ENCODE data around the gene MCTS1.
"Not testable (repeated sequence)": the region's sequence is repeated elsewhere in the genome, so short reads cannot be mapped to it uniquely, and the experiment has no call there.

MCTS1 gene

DNA sequence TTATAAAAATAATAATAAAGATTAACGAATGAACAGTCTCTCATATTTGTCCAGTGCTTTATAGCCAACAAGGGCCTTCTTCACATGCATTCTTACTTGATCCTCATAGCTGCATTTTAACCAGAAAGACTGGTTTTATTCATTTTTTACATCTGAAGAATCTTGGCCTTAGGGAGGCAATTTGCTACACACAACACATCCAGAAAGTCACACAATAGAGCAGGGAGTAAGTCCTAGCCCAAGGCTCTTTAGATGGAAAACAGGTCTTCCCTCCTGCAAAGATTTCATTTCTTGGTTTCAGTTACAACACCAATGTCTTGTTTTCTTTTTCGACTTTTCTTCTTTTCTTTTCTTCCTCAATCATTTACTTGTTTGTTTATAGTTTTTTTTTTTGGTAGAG, 39.0 kb downstream of the MCTS1 start:
- peaks cover 10% of the 10 kb centered on the region for H3K9me3 ChIP-seq (ENCODE audit: control insufficient read depth, low read depth, low read length)
- no peaks in the 10 kb centered on the region for H3K27me3 ChIP-seq (ENCODE audit: control insufficient read depth, insufficient read depth, low read length)
- H3K27ac ChIP-seq (ENCODE audit: low read length) = no peak overlapping the region
- no peak overlapping the region for H3K9ac ChIP-seq (ENCODE audit: low read length)
- no peaks in the 10 kb centered on the region for H3K36me3 ChIP-seq (ENCODE audit: control insufficient read depth, low read depth, low read length)
- H3K4me3 ChIP-seq (ENCODE audit: low read length) = no peak overlapping the region
- H3K4me1 ChIP-seq (ENCODE audit: control insufficient read depth, low read depth, low read length) = no peaks in the 10 kb centered on the region

DNA sequence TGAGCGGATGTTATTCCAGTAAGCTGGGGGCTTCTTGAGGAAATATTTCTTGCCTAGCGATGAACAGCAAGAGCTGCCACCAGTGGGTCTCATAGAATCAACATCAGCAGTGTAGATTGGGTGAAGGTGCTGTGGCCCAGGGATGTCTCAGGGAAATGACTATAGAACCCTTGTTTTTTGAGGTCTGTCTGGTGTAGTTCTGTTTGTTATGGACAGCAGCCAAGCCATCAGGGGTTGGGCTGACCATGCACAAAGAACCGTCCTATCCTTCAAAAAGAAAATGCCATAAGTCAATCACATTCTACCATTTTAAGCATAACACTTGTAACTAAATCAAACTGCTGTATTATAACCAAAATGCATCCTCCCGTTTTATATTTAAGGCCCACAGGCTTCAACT, 43.2 kb downstream of the MCTS1 start:
- Histone ChIP-seq H3K27ac (ENCODE audit: low read length) (no peak overlapping the region), H3K4me3 (ENCODE audit: low read length) (no peak overlapping the region), H3K4me1 (ENCODE audit: control insufficient read depth, low read depth, low read length) (no peaks in the 10 kb centered on the region), H3K27me3 (ENCODE audit: control insufficient read depth, insufficient read depth, low read length) (no peaks in the 10 kb centered on the region), H3K9ac (ENCODE audit: low read length) (no peak overlapping the region), H3K36me3 (ENCODE audit: control insufficient read depth, low read depth, low read length) (no peaks in the 10 kb centered on the region), H3K9me3 (ENCODE audit: control insufficient read depth, low read depth, low read length) (peaks cover 20% of the 10 kb centered on the region)

DNA sequence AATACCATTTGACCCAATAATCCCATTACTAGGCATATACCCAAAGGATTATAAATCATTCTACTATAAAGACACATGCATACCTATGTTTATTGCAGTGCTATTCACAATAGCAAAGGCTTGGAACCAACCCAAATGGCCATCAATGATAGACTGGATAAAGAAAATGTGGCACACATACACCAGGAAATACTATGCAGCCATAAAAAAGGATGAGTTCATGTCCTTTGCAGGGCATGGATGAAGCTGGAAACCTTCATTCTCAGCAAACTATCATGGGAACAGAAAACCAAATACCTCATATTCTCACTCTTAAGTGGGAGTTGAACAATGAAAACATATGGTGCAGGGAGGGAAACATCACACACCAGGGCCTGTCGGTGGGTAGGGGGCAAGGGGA, 48.4 kb downstream of the MCTS1 start:
- H3K4me1 ChIP-seq (ENCODE audit: control insufficient read depth, low read depth, low read length); H3K36me3 ChIP-seq (ENCODE audit: control insufficient read depth, low read depth, low read length); H3K9ac ChIP-seq (ENCODE audit: low read length); H3K27me3 ChIP-seq (ENCODE audit: control insufficient read depth, insufficient read depth, low read length); H3K4me3 ChIP-seq (ENCODE audit: low read length); H3K27ac ChIP-seq (ENCODE audit: low read length): not testable (repeated sequence)
- H3K9me3 ChIP-seq (ENCODE audit: control insufficient read depth, low read depth, low read length) = peaks cover 13% of the 10 kb centered on the region

DNA sequence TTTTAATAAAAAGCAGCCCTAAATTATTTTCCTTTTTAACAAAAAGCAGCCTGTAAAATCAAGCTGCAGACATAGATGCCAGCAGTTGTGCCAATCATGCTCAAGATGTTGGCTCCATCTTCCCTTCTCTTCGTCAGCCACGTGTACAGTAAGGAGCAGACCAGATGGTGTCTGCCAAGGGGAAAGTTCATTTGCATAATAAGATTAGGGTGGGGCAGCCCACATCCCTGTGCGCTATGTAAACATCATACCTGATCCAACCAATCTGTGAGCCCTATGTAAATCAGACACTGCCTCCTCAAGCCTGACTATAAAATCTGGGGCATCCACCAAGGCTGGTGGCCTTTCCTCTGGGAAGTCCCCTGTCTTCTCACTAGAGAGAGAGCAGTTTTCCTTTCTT, 49.1 kb downstream of the MCTS1 start:
- Histone ChIP-seq H3K4me3 (ENCODE audit: low read length) (no peak overlapping the region), H3K27me3 (ENCODE audit: control insufficient read depth, insufficient read depth, low read length) (no peaks in the 10 kb centered on the region), H3K27ac (ENCODE audit: low read length) (no peak overlapping the region), H3K9me3 (ENCODE audit: control insufficient read depth, low read depth, low read length) (peaks cover 16% of the 10 kb centered on the region), H3K4me1 (ENCODE audit: control insufficient read depth, low read depth, low read length) (no peaks in the 10 kb centered on the region), H3K36me3 (ENCODE audit: control insufficient read depth, low read depth, low read length) (no peaks in the 10 kb centered on the region), H3K9ac (ENCODE audit: low read length) (no peak overlapping the region)

DNA sequence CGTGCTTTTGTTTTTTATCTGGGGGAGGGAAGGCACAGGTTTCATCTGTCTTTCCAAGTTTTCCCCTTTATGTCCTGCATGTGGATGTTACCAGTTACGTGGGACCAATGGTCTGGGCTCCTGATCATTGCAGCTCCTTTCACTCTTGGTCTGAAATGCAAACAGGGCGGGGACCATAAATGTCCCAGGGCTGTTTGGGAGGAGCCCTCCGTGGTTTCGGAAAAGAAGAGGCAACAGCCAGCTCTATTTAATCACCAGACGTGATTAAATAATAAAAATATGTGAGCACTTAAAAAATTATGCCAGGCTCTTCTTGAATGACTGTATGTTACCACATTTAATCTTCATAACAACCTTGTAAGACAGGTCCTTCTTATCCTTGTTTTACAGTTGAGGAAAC, 56.7 kb downstream of the MCTS1 start:
- H3K27me3 ChIP-seq (ENCODE audit: control insufficient read depth, insufficient read depth, low read length) = no peaks in the 10 kb centered on the region
- H3K9me3 ChIP-seq (ENCODE audit: control insufficient read depth, low read depth, low read length) = peaks cover 3% of the 10 kb centered on the region
- H3K9ac ChIP-seq (ENCODE audit: low read length) = no peak overlapping the region
- no peak overlapping the region for H3K27ac ChIP-seq (ENCODE audit: low read length)
- H3K4me1 ChIP-seq (ENCODE audit: control insufficient read depth, low read depth, low read length) = no peaks in the 10 kb centered on the region
- no peaks in the 10 kb centered on the region for H3K36me3 ChIP-seq (ENCODE audit: control insufficient read depth, low read depth, low read length)
- H3K4me3 ChIP-seq (ENCODE audit: low read length) = no peak overlapping the region

Data from iPS-18a (cell line).